Upper lobe of right lung (tissue), 1 donor: ENCODE data around the gene JAG2. TPM values are rescaled to one million over a fixed set of nuclear protein-coding genes. Genes with fewer than 3 reads are reported as not detected.

Experiments
- ATAC-seq: fragments of 200-7000 bp; cut with Tn5 transposase; one replicate; pipeline ENCODE4 v1.9.1; 2020; ENCODE audit warnings: mild to moderate bottlenecking, moderate library complexity
- DNase-seq: peaks from one replicate; pipeline ENCODE4 v3.0.0-alpha.2; 2020
- H3K27ac ChIP-seq: fragments of 200-600 bp; one replicate; pipeline ENCODE4 v1.8.0; 2022
- H3K27me3 ChIP-seq: fragments of 200-600 bp; one replicate; pipeline ENCODE4 v1.8.0; 2022; ENCODE audit warnings: mild to moderate bottlenecking
- H3K36me3 ChIP-seq: fragments of 200-600 bp; one replicate; pipeline ENCODE4 v1.8.0; 2022
- H3K4me1 ChIP-seq: fragments of 200-600 bp; one replicate; pipeline ENCODE4 v1.8.0; 2022
- H3K4me3 ChIP-seq: fragments of 200-600 bp; one replicate; pipeline ENCODE4 v1.8.0; 2022; ENCODE audit warnings: mild to moderate bottlenecking
- H3K9me3 ChIP-seq: fragments of 200-600 bp; one replicate; pipeline ENCODE4 v1.8.0; 2022
- intact Hi-C: fragments of 100-400 bp; cut with DNase I; formaldehyde crosslinking; loops from one replicate; pipeline ENCODE4 v1.11.0; 2022
- total RNA-seq: library from RNA; stranded (reverse); fragmentation: NEBNext Ultra II Directional; extraction: Animal tissue kit (Norgen Biotek cat#: 25700); gene quantifications from one replicate; pipeline ENCODE4 v1.2.1, GENCODE V29; 2021
- TF ChIP-seq, protein P1 (sequence below): fragments of 200-600 bp; IDR thresholded peaks from one replicate; pipeline ENCODE4 v1.8.0; 2022; ENCODE audit warnings: antibody characterized with exemption
- donor health status: DM: no; HTN: yes; CAD: no; lungs with severe emphysema.

The JAG2 gene
- total RNA-seq, 1 donor from 2014 or later = 31.2 TPM

DNA sequence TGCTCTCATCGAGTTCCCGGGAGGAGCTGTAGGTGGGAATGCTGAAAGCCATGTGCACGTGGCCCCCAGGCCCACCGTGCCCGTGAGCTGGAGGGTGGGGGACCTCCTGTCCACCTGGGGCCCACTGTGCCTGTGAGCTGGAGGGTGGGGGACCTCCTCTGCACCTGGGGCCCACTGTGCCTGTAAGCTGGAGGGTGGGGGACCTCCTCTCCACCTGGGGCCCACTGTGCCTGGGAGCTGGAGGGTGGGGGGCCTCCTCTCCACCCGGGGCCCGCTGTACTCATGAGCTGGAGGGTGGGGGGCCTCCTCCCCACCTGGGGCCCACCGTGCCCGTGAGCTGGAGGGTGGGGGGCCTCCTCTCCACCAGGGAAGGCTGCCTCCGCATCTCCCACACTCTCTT, 26.5 kb upstream of the JAG2 start:
- peaks cover 66% of the 10 kb centered on the region for H3K27me3 ChIP-seq
- no peak for DNase-seq
- peaks cover 59% of the 10 kb centered on the region for H3K4me1 ChIP-seq

DNA sequence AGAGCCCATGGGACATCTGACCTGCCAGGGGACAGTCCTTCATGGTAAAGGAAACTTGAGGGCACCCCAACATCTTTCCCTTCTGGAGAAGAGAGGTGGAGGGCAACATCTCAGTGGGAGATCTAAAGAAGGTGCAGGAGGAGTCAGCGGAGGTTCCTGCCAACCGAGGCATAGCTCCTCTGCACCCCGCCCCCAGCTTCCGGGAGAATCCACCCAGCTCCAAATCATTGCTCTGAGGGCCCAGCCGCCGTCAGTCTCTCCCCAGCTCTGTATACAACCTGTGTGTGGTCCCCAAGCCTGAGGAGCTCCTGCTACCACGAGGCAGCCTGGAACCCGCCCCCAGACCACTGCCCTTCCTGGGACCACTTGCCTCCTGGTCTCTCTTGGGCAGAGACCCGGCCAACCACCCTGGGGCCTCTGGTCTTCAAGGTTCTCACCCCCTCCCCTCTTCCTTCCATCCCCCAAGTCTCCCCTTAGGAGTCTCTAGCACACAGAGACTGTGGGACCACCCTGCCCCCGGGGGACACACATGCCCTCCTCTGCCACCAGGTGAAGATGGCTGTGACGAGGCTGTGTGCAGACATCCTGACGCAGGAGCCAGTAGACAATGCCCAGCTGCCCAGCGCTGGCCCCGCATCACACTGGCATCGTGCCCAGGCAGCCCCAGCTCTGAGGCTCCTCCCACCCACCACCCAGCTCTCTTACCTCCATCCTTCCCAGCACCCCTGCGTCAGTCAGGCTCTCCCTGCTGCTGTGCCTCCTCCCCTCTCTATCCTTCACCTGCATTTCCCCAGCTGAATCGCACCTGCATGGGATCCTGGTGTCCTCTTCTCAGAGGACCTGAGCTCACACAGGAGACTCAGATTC, 25.6 kb upstream of the JAG2 start:
- no peaks in the 10 kb centered on the region for H3K36me3 ChIP-seq
- peaks cover 57% of the 10 kb centered on the region for H3K27me3 ChIP-seq
- DNase-seq (no peak), ATAC-seq (no peak)
- H3K27ac ChIP-seq = peak overlapping the region; percentile 58
- TF ChIP-seq, protein P1, sequence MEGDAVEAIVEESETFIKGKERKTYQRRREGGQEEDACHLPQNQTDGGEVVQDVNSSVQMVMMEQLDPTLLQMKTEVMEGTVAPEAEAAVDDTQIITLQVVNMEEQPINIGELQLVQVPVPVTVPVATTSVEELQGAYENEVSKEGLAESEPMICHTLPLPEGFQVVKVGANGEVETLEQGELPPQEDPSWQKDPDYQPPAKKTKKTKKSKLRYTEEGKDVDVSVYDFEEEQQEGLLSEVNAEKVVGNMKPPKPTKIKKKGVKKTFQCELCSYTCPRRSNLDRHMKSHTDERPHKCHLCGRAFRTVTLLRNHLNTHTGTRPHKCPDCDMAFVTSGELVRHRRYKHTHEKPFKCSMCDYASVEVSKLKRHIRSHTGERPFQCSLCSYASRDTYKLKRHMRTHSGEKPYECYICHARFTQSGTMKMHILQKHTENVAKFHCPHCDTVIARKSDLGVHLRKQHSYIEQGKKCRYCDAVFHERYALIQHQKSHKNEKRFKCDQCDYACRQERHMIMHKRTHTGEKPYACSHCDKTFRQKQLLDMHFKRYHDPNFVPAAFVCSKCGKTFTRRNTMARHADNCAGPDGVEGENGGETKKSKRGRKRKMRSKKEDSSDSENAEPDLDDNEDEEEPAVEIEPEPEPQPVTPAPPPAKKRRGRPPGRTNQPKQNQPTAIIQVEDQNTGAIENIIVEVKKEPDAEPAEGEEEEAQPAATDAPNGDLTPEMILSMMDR = no peak
- no peaks in the 10 kb centered on the region for H3K9me3 ChIP-seq
- intact Hi-C loops = no loop called here
- no peak overlapping the region for H3K4me3 ChIP-seq
- H3K4me1 ChIP-seq = peaks cover 54% of the 10 kb centered on the region

More for the DNA sequence above, 26.5 kb upstream of the JAG2 start:
- H3K27ac ChIP-seq = peak overlapping the region; percentile 58
- intact Hi-C loops = no loop called here
- ATAC-seq = no peak
- H3K9me3 ChIP-seq = no peaks in the 10 kb centered on the region
- no peak overlapping the region for H3K4me3 ChIP-seq
- no peaks in the 10 kb centered on the region for H3K36me3 ChIP-seq
- TF ChIP-seq, protein P1 = no peak

- ATAC-seq = peak; percentile 5
- H3K36me3 ChIP-seq = no peaks in the 10 kb centered on the region
- peaks cover 46% of the 10 kb centered on the region for H3K4me1 ChIP-seq
- H3K4me3 ChIP-seq = no peak overlapping the region
- TF ChIP-seq, protein P1 = no peak
- H3K27me3 ChIP-seq = peaks cover 51% of the 10 kb centered on the region
- intact Hi-C loops = no loop called here
- H3K9me3 ChIP-seq = no peaks in the 10 kb centered on the region
- H3K27ac ChIP-seq = peak overlapping the region; percentile 58
- DNase-seq = no peak
Measured at GRCh38 chr14:105192866-105193731, 24.5 kb upstream of the JAG2 start.

- peak; percentile 78 for ATAC-seq
- Histone ChIP-seq H3K4me3 (no peak overlapping the region), H3K27me3 (peaks cover 15% of the 10 kb centered on the region), H3K36me3 (no peaks in the 10 kb centered on the region), H3K9me3 (no peaks in the 10 kb centered on the region), H3K4me1 (peaks cover under 1% of the 10 kb centered on the region), H3K27ac (no peak overlapping the region)
- TF ChIP-seq, protein P1 = peak; percentile 32
- peak; percentile 83 for DNase-seq
- intact Hi-C loops = no loop called here
Measured at GRCh38 chr14:105187935-105188524, 19.5 kb upstream of the JAG2 start.

DNA sequence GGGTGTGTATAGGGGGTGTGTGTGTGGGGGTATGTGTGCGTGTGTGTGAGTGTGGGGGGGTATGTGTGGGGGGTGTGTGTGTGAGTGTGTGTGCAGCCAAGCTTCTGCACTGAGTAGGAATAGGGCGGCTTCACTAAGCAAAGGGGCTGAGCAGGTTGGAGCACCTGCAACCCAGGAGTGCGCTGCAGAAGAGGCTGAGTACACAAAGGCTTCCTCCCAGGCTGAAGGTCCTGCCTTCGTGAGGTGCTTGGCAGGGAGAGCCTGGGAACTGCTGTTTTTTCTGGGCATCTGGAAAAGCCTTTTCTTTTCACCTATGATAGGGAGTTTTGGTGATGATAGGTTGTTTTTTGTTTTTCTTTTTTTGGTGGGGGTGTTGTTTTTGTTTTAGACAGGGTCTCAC, 18.5 kb upstream of the JAG2 start:
- DNase-seq = no peak
- Histone ChIP-seq H3K4me3 (no peak overlapping the region), H3K4me1 (peaks cover 4% of the 10 kb centered on the region), H3K27ac (no peak overlapping the region), H3K9me3 (no peaks in the 10 kb centered on the region), H3K36me3 (no peaks in the 10 kb centered on the region), H3K27me3 (peaks cover 15% of the 10 kb centered on the region)
- TF ChIP-seq, protein P1 = no peak
- intact Hi-C loops = no loop called here
- peak; percentile 75 for ATAC-seq
